GM21737 (cell line): ENCODE data around the gene SPACA6.
"Not testable (repeated sequence)": the region's sequence is repeated elsewhere in the genome, so short reads cannot be mapped to it uniquely, and the experiment has no call there.

Source experiments
- ATAC-seq: cut with Tn5 transposase; IDR thresholded peaks from one replicate; pipeline ENCODE4 v1.9.1; 2021; ENCODE audit warnings: mild to moderate bottlenecking, moderate library complexity; ENCODE audit not compliant: unreplicated experiment

SPACA6 gene

GRCh38 chr19:51693260-51693659 is at the start of gene SPACA6:
TSS of gene SPACA6 (plus strand) at chr19:51693330. CDS start at chr19:51693527, 197 bp downstream.
- no peak for ATAC-seq

- ATAC-seq = no peak
These were observed 48.4 kb upstream of the SPACA6 start for GRCh38 chr19:51644636-51645271.

GRCh38 chr19:51646730-51647129 is 46.4 kb upstream of the SPACA6 start, which contains the start of gene SIGLEC14:
TSS of gene SIGLEC14 (minus strand) at chr19:51646825. CDS start at chr19:51646759, 66 bp downstream.
- ATAC-seq = not testable (repeated sequence)

GRCh38 chr19:51647318-51647717 is 45.8 kb upstream of the SPACA6 start:
- ATAC-seq = no peak

GRCh38 chr19:51651216-51651846 is 41.8 kb upstream of the SPACA6 start:
- no peak for ATAC-seq

- no peak for ATAC-seq
These were observed 40.9 kb upstream of the SPACA6 start for GRCh38 chr19:51652266-51652665.

- no peak for ATAC-seq
These were observed 40.0 kb upstream of the SPACA6 start for GRCh38 chr19:51653162-51653561.

GRCh38 chr19:51654783-51655182 is 38.3 kb upstream of the SPACA6 start:
- no peak for ATAC-seq

GRCh38 chr19:51660975-51661600 is 32.0 kb upstream of the SPACA6 start:
- ATAC-seq = no peak

- ATAC-seq = no peak
These were observed 29.5 kb upstream of the SPACA6 start for GRCh38 chr19:51663650-51664049.

GRCh38 chr19:51664131-51664530 is 29.0 kb upstream of the SPACA6 start:
- ATAC-seq = no peak

- ATAC-seq = no peak
These were observed 28.1 kb upstream of the SPACA6 start for GRCh38 chr19:51664997-51665396.

GRCh38 chr19:51668216-51668615 is 24.9 kb upstream of the SPACA6 start:
- no peak for ATAC-seq

GRCh38 chr19:51675911-51676565 is 17.1 kb upstream of the SPACA6 start:
- ATAC-seq = not testable (repeated sequence)

GRCh38 chr19:51676566-51677083 is 16.5 kb upstream of the SPACA6 start:
- ATAC-seq = no peak

GRCh38 chr19:51680474-51680873 is 12.7 kb upstream of the SPACA6 start:
- ATAC-seq = no peak

GRCh38 chr19:51681286-51681941 is 11.7 kb upstream of the SPACA6 start:
- no peak for ATAC-seq

GRCh38 chr19:51686171-51686570 is 7.0 kb upstream of the SPACA6 start:
- no peak for ATAC-seq

GRCh38 chr19:51687791-51688670 is 5.1 kb upstream of the SPACA6 start:
- no peak for ATAC-seq
